Spleen (tissue), 11 donors: ENCODE results near the gene SLC9A8. TPM values are rescaled to one million over a fixed set of nuclear protein-coding genes. Genes with fewer than 3 reads are reported as not detected.

Experiments used
- DNase-seq: peaks from one replicate; pipeline ENCODE4 v3.0.0-alpha.2; 2020
- H3K27ac ChIP-seq, 8 donors: fragments of 200-600 bp; sonication (generic) in 7 of 8; 1 replicate in 4 of 8; 2 replicates in 4 of 8; pipeline versions ENCODE4 v1.5.0 to v1.8.0; 2016 to 2021; ENCODE audit warnings: inconsistent platforms in 4 of 8, mild to moderate bottlenecking in 4 of 8, moderate library complexity in 1 of 8
- H3K27me3 ChIP-seq, 7 donors: fragments of 200-600 bp; sonication (generic) in 6 of 7; replicated peaks in 1 of 7; 1 replicate in 4 of 7; 2 replicates in 3 of 7; pipeline versions ENCODE4 v1.5.0 to v1.8.0; 2016 to 2021; ENCODE audit warnings: inconsistent platforms in 3 of 7, mild to moderate bottlenecking in 1 of 7
- H3K36me3 ChIP-seq, 6 donors: fragments of 200-600 bp; sonication (generic) in 5 of 6; 1 replicate in 4 of 6; 2 replicates in 2 of 6; pipeline versions ENCODE4 v1.5.0 to v1.8.0; 2016 to 2021; ENCODE audit warnings: inconsistent platforms in 2 of 6
- H3K4me1 ChIP-seq, 6 donors: fragments of 200-600 bp; sonication (generic) in 5 of 6; 1 replicate in 3 of 6; 2 replicates in 3 of 6; pipeline versions ENCODE4 v1.5.0 to v1.8.0; 2016 to 2021; ENCODE audit warnings: inconsistent platforms in 3 of 6
- H3K4me3 ChIP-seq, 8 donors: fragments of 200-600 bp; sonication (generic) in 7 of 8; 1 replicate in 4 of 8; 2 replicates in 4 of 8; pipeline versions ENCODE4 v1.5.0 to v1.8.0; 2016 to 2021; ENCODE audit warnings: inconsistent platforms in 4 of 8, mild to moderate bottlenecking in 4 of 8, moderate library complexity in 2 of 8
- H3K9me3 ChIP-seq, 8 donors: fragments of 200-600 bp; sonication (generic) in 7 of 8; 1 replicate in 4 of 8; 2 replicates in 4 of 8; pipeline versions ENCODE4 v1.5.0 to v1.8.0; 2016 to 2021; ENCODE audit warnings: inconsistent platforms in 4 of 8
- CTCF ChIP-seq, 11 experiments: fragments of 200-600 bp in 7 of 11; fragments of 450-650 bp in 4 of 11; sonication (generic) in 4 of 11; IDR thresholded peaks in 8 of 11; conservative IDR thresholded peaks in 3 of 11; 1 replicate in 7 of 11; 2 replicates in 4 of 11; pipeline versions ENCODE4 v1.4.0 to v1.8.0; 2016 to 2021; ENCODE audit warnings: antibody characterized with exemption in 11 of 11, inconsistent platforms in 4 of 11, mild to moderate bottlenecking in 1 of 11
- POLR2A ChIP-seq, 3 donors: fragments of 450-650 bp; IDR thresholded peaks; one replicate each; pipeline ENCODE4 v1.5.1; 2017; ENCODE audit warnings: antibody characterized with exemption in 3 of 3, mild to moderate bottlenecking in 1 of 3
- POLR2AphosphoS5 ChIP-seq, 3 donors: sonication (generic); formaldehyde crosslinking; IDR thresholded peaks; one replicate each; pipeline ENCODE4 v1.5.1; 2017; ENCODE audit warnings: antibody characterized with exemption in 3 of 3
- WGBS, 5 donors: extraction: QIAGEN DNeasy Blood & Tissue Kit in 3 of 5; methylation state at CpG; one replicate each; pipeline versions ENCODE4 v1.1.5 to v1.1.7; 2013 to 2018; 5-methylcytosine and 5-hydroxymethylcytosine counted together
- intact Hi-C: fragments of 100-400 bp; cut with DNase I; formaldehyde crosslinking; loops from one replicate; pipeline ENCODE4 v1.15.0; 2023; ENCODE audit warnings: low total_unique reads
- polyA plus RNA-seq, 3 donors: library from polyadenylated mRNA; stranded (reverse); fragments of 200-250 nt; gene quantifications; one replicate each; pipeline ENCODE4 v1.2.1, GENCODE V29; 2013
- total RNA-seq, 7 donors: library from RNA; depleted of rRNA in 3 of 7; stranded (reverse); fragments of >200 nt in 3 of 7; fragmentation: NEBNext Ultra II Directional in 4 of 7; extraction: Animal tissue kit (Norgen Biotek cat#: 25700) in 4 of 7; gene quantifications; one replicate each; pipeline versions ENCODE4 v1.1.0 to v1.2.1, GENCODE V29; 2016 to 2021
- donor health status: healthy with polysubstance abuse.
- donor health status: DM: no; HTN: no; CAD: no; lungs with moderate emphysema.
- donor health status: DM: no; HTN: no; CAD: no.
- donor health status: Bipolar disorder and iron deficiency.
- donor health status: healthy.
- donor health status: DM: no; HTN: no; CAD: no.
- donor health status: DM: yes; HTN: yes; CAD: no.

SLC9A8 gene
- total and polyA plus RNA-seq, 10 donors: 4.6 to 35.3 (median 22.3) TPM

GRCh38 chr20:49889001-49889934 lies 76.6 kb downstream of the SLC9A8 start:
- H3K27ac ChIP-seq: peak overlapping the region; percentile 44 to 93 (median 83)
- TF ChIP-seq CTCF (IDR thresholded peaks at IDR 0.05 in 8 of 11, conservative IDR thresholded peaks at IDR 0.05 in 3 of 11) (no peak), POLR2A (IDR thresholded peaks at IDR 0.05) (no peak), POLR2AphosphoS5 (IDR thresholded peaks at IDR 0.05) (peak; percentile 24 to 39 (median 34))
- intact Hi-C loops: no loop called here
- no peak for DNase-seq
- 43 to 68% (median 60%) methylated on average over 9 of the region's 9 CpGs for WGBS, 5 donors
- H3K36me3 ChIP-seq: peaks cover 0 to 63% (median 31%) of the 10 kb centered on the region in 6 donors
- H3K9me3 ChIP-seq: no peaks in the 10 kb centered on the region
- peaks cover 33 to 83% (median 73%) of the 10 kb centered on the region in 6 donors for H3K4me1 ChIP-seq
- H3K27me3 ChIP-seq: no peaks in the 10 kb centered on the region
- no peak overlapping the region for H3K4me3 ChIP-seq

GRCh38 chr20:49889935-49890333 lies 77.3 kb downstream of the SLC9A8 start:
- intact Hi-C loops: no loop called here
- H3K27ac ChIP-seq: peak overlapping the region; percentile 44 to 93 (median 83)

GRCh38 chr20:49890471-49891361 lies 78.1 kb downstream of the SLC9A8 start:
- peaks cover 33 to 98% (median 82%) of the 10 kb centered on the region in 6 donors for H3K4me1 ChIP-seq
- no peaks in the 10 kb centered on the region for H3K27me3 ChIP-seq
- TF ChIP-seq POLR2A (IDR thresholded peaks at IDR 0.05) (no peak), POLR2AphosphoS5 (IDR thresholded peaks at IDR 0.05) (peak in 2 of 3 donors; percentile 43 to 69), CTCF (IDR thresholded peaks at IDR 0.05 in 8 of 11, conservative IDR thresholded peaks at IDR 0.05 in 3 of 11) (peak in 1 of 11 experiments; percentile 7)
- peaks cover 0 to 48% (median 16%) of the 10 kb centered on the region in 6 donors for H3K36me3 ChIP-seq
- peak overlapping the region; percentile 44 to 93 (median 83) for H3K27ac ChIP-seq
- no peaks in the 10 kb centered on the region for H3K9me3 ChIP-seq
- 54 to 68% (median 56%) methylated on average over 12 to 21 of the region's 21 CpGs for WGBS, 5 donors
- no peak overlapping the region for H3K4me3 ChIP-seq
- peak; percentile 69 for DNase-seq
- intact Hi-C loops: no loop called here

More at GRCh38 chr20:49889935-49890333, 77.3 kb downstream of the SLC9A8 start:
- WGBS, 5 donors: 63 to 76% (median 71%) methylated on average over 9 of the region's 9 CpGs
- Histone ChIP-seq H3K36me3 (peaks cover 0 to 56% (median 24%) of the 10 kb centered on the region in 6 donors), H3K4me3 (no peak overlapping the region), H3K9me3 (no peaks in the 10 kb centered on the region), H3K27me3 (no peaks in the 10 kb centered on the region), H3K4me1 (peaks cover 33 to 90% (median 77%) of the 10 kb centered on the region in 6 donors)
- no peak for DNase-seq
- TF ChIP-seq CTCF (IDR thresholded peaks at IDR 0.05 in 8 of 11, conservative IDR thresholded peaks at IDR 0.05 in 3 of 11) (peak in 1 of 11 experiments; percentile 31), POLR2A (IDR thresholded peaks at IDR 0.05) (no peak)
